ENCODE measurements around the gene MCM9. TPM values are rescaled to one million over a fixed set of nuclear protein-coding genes. Genes with fewer than 3 reads are reported as not detected.
A peak's percentile ranks its signal among the peaks of the same experiment; 100 is the strongest.

Gene MCM9
- total RNA-seq, 1 experiment from 2014 or later: 14.9 TPM

DNA sequence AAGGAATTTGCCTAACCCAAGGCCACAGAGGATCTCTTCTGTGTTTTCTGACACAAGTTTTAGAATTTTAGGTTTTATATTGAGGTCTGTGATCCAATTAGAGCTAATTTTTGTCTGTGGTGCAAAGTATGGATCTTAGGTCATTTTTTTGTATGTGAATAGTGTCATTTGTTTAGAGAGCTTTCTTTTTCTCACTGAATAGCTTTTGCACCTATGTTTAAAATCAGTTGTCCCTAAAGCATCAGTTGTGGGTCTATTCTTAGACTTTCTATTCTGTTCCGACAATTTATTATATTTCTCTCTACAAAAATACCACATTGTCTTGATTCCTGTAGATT is 341 bp upstream of the MCM9 start:
- peaks cover 26% of the 10 kb centered on the region for H3K9me3 Mint-ChIP-seq
- H3K27me3 Mint-ChIP-seq (ENCODE audit: low read depth): no peaks in the 10 kb centered on the region; the same call in 1 of the 2 replicates
- no peak for DNase-seq (ENCODE audit: low spot score)
- ChIA-PET CTCF (no interaction called here), POLR2A (no interaction called here)
- TF ChIP-seq, protein P1, sequence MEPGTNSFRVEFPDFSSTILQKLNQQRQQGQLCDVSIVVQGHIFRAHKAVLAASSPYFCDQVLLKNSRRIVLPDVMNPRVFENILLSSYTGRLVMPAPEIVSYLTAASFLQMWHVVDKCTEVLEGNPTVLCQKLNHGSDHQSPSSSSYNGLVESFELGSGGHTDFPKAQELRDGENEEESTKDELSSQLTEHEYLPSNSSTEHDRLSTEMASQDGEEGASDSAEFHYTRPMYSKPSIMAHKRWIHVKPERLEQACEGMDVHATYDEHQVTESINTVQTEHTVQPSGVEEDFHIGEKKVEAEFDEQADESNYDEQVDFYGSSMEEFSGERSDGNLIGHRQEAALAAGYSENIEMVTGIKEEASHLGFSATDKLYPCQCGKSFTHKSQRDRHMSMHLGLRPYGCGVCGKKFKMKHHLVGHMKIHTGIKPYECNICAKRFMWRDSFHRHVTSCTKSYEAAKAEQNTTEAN (CRISPR knock-in tag; IDR thresholded peaks at IDR 0.05): no peak
- TF ChIP-seq EMX1 (CRISPR knock-in tag; IDR thresholded peaks at IDR 0.05) (no peak), ZNF281 (CRISPR knock-in tag; IDR thresholded peaks at IDR 0.05) (no peak), NR3C1 (CRISPR knock-in tag; conservative IDR thresholded peaks at IDR 0.05; ENCODE audit: low read depth) (no peak), MXD4 (CRISPR knock-in tag; IDR thresholded peaks at IDR 0.05; ENCODE audit: borderline replicate concordance) (no peak), HMGA2 (CRISPR knock-in tag; IDR thresholded peaks at IDR 0.05) (no peak), GRHL2 (CRISPR knock-in tag; IDR thresholded peaks at IDR 0.05; ENCODE audit: insufficient replicate concordance, severe bottlenecking) (no peak), FOXP1 (CRISPR knock-in tag; IDR thresholded peaks at IDR 0.05; ENCODE audit: borderline replicate concordance) (no peak), ATF1 (CRISPR knock-in tag; IDR thresholded peaks at IDR 0.05) (no peak)
- TF ChIP-seq, protein P2, sequence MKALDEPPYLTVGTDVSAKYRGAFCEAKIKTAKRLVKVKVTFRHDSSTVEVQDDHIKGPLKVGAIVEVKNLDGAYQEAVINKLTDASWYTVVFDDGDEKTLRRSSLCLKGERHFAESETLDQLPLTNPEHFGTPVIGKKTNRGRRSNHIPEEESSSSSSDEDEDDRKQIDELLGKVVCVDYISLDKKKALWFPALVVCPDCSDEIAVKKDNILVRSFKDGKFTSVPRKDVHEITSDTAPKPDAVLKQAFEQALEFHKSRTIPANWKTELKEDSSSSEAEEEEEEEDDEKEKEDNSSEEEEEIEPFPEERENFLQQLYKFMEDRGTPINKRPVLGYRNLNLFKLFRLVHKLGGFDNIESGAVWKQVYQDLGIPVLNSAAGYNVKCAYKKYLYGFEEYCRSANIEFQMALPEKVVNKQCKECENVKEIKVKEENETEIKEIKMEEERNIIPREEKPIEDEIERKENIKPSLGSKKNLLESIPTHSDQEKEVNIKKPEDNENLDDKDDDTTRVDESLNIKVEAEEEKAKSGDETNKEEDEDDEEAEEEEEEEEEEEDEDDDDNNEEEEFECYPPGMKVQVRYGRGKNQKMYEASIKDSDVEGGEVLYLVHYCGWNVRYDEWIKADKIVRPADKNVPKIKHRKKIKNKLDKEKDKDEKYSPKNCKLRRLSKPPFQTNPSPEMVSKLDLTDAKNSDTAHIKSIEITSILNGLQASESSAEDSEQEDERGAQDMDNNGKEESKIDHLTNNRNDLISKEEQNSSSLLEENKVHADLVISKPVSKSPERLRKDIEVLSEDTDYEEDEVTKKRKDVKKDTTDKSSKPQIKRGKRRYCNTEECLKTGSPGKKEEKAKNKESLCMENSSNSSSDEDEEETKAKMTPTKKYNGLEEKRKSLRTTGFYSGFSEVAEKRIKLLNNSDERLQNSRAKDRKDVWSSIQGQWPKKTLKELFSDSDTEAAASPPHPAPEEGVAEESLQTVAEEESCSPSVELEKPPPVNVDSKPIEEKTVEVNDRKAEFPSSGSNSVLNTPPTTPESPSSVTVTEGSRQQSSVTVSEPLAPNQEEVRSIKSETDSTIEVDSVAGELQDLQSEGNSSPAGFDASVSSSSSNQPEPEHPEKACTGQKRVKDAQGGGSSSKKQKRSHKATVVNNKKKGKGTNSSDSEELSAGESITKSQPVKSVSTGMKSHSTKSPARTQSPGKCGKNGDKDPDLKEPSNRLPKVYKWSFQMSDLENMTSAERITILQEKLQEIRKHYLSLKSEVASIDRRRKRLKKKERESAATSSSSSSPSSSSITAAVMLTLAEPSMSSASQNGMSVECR (CRISPR knock-in tag; IDR thresholded peaks at IDR 0.05; ENCODE audit: borderline replicate concordance): no peak
- TF ChIP-seq, protein P3, sequence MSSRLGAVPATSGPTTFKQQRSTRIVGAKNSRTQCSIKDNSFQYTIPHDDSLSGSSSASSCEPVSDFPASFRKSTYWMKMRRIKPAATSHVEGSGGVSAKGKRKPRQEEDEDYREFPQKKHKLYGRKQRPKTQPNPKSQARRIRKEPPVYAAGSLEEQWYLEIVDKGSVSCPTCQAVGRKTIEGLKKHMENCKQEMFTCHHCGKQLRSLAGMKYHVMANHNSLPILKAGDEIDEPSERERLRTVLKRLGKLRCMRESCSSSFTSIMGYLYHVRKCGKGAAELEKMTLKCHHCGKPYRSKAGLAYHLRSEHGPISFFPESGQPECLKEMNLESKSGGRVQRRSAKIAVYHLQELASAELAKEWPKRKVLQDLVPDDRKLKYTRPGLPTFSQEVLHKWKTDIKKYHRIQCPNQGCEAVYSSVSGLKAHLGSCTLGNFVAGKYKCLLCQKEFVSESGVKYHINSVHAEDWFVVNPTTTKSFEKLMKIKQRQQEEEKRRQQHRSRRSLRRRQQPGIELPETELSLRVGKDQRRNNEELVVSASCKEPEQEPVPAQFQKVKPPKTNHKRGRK (CRISPR knock-in tag; IDR thresholded peaks at IDR 0.05; ENCODE audit: borderline replicate concordance): no peak
- H3K4me1 Mint-ChIP-seq: peaks cover 23% of the 10 kb centered on the region
- no peak for ATAC-seq
- H3K36me3 Mint-ChIP-seq: peaks cover 44% of the 10 kb centered on the region
- H3K4me3 Mint-ChIP-seq: peak overlapping the region; percentile 86
- peak overlapping the region; percentile 93 for H3K27ac Mint-ChIP-seq

- Mint-ChIP-seq H3K27me3 (ENCODE audit: low read depth) (no peaks in the 10 kb centered on the region), H3K4me1 (peaks cover 23% of the 10 kb centered on the region), H3K9me3 (peaks cover 15% of the 10 kb centered on the region), H3K36me3 (peaks cover 39% of the 10 kb centered on the region), H3K4me3 (peak overlapping the region; percentile 86), H3K27ac (peak overlapping the region; percentile 65; the same call in 1 of the 2 replicates)
- ATAC-seq (no peak), DNase-seq (ENCODE audit: low spot score) (no peak)
- POLR2A ChIA-PET: interaction anchor here (0.5 kb wide), 1 partner anchor 173 kb away, joined by 6 read pairs; no protein-coding TSS in a partner anchor
- CTCF ChIA-PET: no interaction called here
- TF ChIP-seq, protein P3 (CRISPR knock-in tag; IDR thresholded peaks at IDR 0.05; ENCODE audit: borderline replicate concordance): no peak
- TF ChIP-seq E2F1 (CRISPR knock-in tag; IDR thresholded peaks at IDR 0.05): no peak
- TF ChIP-seq ZNF121 (CRISPR knock-in tag; IDR thresholded peaks at IDR 0.05): no peak
- TF ChIP-seq ZNF396 (CRISPR knock-in tag; IDR thresholded peaks at IDR 0.05; ENCODE audit: borderline replicate concordance): no peak
- TF ChIP-seq, protein P4, sequence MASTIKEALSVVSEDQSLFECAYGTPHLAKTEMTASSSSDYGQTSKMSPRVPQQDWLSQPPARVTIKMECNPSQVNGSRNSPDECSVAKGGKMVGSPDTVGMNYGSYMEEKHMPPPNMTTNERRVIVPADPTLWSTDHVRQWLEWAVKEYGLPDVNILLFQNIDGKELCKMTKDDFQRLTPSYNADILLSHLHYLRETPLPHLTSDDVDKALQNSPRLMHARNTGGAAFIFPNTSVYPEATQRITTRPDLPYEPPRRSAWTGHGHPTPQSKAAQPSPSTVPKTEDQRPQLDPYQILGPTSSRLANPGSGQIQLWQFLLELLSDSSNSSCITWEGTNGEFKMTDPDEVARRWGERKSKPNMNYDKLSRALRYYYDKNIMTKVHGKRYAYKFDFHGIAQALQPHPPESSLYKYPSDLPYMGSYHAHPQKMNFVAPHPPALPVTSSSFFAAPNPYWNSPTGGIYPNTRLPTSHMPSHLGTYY (CRISPR knock-in tag; IDR thresholded peaks at IDR 0.05): no peak
- TF ChIP-seq ZNF281 (CRISPR knock-in tag; IDR thresholded peaks at IDR 0.05): no peak
- no peak for TF ChIP-seq ZNF416 (CRISPR knock-in tag; IDR thresholded peaks at IDR 0.05)
Observed at GRCh38 chr6:118933855-118934460, 1.0 kb downstream of the MCM9 start.

All from WTC11 (cell line).